ENCODE results near the gene SCAMP4. TPM values are rescaled to one million over a fixed set of nuclear protein-coding genes. Genes with fewer than 3 reads are reported as not detected.

SCAMP4 gene
- total RNA-seq, 1 donor from 2014 or later = 76.9 TPM

DNA sequence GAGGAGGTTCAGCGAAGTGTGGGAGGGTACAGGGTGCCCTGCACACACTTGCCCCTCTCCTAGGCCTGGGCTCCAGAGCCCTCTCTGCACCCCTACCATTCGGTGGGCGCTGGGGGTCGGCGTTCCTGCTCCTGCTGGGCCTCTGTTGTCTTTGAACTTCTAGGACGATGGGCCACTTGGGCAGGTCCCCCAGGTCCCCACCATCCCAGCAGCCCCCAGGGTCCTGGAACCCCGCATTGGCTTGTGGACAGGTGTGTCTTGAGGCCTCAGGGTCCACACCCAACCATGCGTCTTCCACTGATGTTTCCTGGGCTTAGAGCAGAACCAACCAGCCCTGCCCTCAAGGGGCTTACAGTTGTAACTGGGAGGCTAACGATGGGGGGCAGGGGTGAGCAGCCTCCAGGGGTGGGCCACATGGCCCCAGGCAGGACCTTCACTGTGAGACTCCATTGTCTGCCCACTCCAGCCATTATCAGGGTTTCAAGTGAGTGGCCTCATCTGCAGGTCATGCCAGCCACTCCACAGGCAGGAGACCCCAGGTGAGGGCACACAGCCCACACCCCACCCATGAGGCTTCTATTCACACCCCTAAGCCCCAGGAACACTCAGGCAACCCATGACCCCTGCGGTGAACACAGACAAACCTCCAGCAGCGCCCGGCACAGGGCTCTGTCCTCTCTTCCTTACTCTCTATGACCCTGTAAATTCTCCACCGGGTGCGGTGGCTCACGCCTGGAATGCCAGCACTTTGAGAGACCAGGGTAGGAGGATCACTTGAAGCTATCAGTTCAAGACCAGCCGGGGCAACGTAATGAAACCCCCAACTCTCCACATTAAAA, 39.8 kb upstream of the SCAMP4 start:
- H3K27me3 Mint-ChIP-seq = peaks cover 15% of the 10 kb centered on the region
- peak overlapping the region; percentile 79 for H3K4me3 Mint-ChIP-seq
- peaks cover 7% of the 10 kb centered on the region for H3K4me1 Mint-ChIP-seq (ENCODE audit: unreplicated experiment)
- TF ChIP-seq, protein P1, sequence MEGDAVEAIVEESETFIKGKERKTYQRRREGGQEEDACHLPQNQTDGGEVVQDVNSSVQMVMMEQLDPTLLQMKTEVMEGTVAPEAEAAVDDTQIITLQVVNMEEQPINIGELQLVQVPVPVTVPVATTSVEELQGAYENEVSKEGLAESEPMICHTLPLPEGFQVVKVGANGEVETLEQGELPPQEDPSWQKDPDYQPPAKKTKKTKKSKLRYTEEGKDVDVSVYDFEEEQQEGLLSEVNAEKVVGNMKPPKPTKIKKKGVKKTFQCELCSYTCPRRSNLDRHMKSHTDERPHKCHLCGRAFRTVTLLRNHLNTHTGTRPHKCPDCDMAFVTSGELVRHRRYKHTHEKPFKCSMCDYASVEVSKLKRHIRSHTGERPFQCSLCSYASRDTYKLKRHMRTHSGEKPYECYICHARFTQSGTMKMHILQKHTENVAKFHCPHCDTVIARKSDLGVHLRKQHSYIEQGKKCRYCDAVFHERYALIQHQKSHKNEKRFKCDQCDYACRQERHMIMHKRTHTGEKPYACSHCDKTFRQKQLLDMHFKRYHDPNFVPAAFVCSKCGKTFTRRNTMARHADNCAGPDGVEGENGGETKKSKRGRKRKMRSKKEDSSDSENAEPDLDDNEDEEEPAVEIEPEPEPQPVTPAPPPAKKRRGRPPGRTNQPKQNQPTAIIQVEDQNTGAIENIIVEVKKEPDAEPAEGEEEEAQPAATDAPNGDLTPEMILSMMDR (conservative IDR thresholded peaks at IDR 0.05) = no peak
- no peak for DNase-seq (ENCODE audit: extremely low spot score, unreplicated experiment)
- H3K36me3 Mint-ChIP-seq = no peaks in the 10 kb centered on the region
- no peaks in the 10 kb centered on the region for H3K9me3 Mint-ChIP-seq
- no peak overlapping the region for H3K27ac Mint-ChIP-seq

DNA sequence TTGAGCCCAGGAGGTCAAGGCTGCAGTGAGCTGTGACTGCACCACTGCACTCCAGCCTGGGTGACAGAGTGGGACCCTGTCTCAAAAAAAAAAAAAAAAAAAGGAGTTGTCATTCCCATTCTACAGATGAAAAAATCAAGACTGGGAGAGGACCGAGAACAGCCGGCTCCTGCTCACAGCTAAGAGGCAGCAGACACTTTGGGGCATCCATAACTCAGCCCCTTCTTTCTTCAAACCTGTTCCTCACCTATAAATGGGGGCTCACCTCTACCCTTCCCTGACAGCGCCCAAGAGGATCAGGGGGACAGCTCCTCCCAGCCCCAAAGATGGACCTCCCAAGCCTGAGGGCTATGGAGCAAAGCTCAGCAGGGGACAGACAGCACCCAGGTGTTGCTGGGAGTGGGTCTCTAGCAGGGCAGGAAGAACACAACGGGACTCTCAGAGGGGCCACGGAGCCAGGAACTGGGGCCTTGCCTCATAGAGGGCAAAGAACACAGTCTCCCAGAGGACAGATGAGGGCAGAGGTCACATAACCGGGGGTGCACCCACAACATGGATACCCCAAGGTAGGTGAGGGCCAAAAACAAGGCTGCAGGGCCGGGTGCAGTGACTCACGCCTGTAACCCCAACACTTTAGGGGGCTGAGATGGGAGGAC, 38.4 kb upstream of the SCAMP4 start:
- DNase-seq (ENCODE audit: extremely low spot score, unreplicated experiment) = no peak
- TF ChIP-seq, protein P1 (conservative IDR thresholded peaks at IDR 0.05) = no peak
- H3K27ac Mint-ChIP-seq = no peak overlapping the region
- peaks cover under 1% of the 10 kb centered on the region for H3K4me1 Mint-ChIP-seq (ENCODE audit: unreplicated experiment)
- H3K9me3 Mint-ChIP-seq = no peaks in the 10 kb centered on the region
- H3K36me3 Mint-ChIP-seq = no peaks in the 10 kb centered on the region
- H3K4me3 Mint-ChIP-seq = no peak overlapping the region
- peaks cover 7% of the 10 kb centered on the region for H3K27me3 Mint-ChIP-seq

DNA sequence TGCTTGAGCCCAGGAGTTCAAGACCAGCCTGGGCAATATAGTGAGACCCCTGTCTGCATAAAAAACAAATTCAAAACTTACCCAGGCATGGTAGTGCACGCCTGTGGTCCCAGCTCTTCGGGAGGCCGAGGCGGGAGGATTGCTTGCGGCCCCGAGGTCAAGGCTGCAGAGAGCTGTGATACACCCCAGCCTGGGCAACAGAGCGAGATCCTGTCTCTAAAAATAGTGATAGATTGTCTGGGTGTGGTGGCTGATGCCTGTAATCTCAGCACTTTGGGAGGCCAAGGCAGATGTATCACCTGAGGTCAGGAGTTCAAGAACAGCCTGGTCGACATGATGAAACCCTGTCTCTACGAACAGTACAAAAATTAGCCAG, 37.9 kb upstream of the SCAMP4 start:
- peaks cover 2% of the 10 kb centered on the region for H3K27me3 Mint-ChIP-seq
- DNase-seq (ENCODE audit: extremely low spot score, unreplicated experiment) = no peak
- no peak overlapping the region for H3K27ac Mint-ChIP-seq
- no peaks in the 10 kb centered on the region for H3K36me3 Mint-ChIP-seq
- H3K9me3 Mint-ChIP-seq = no peaks in the 10 kb centered on the region
- peak overlapping the region; percentile 39 for H3K4me3 Mint-ChIP-seq
- H3K4me1 Mint-ChIP-seq (ENCODE audit: unreplicated experiment) = no peaks in the 10 kb centered on the region
- TF ChIP-seq, protein P1 (conservative IDR thresholded peaks at IDR 0.05) = no peak

DNA sequence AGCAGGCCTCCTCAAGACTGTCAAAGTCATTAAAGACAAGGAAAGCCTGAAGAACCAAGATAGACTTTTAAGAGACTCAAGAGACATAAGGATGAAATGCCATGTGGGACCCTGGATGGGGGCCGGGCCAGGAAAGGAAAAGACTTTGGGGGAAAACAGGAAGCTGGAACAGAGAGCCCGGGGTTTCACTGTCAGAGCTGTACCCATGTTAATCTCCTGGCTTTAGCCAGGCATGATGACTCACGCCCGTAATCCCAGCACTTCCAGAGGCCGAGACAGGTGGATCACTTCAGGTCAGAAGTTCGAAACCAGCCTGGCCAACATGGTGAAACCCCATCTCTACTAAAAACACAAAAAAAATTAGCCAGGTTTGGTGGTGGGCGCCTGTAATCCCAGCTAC, 36.2 kb upstream of the SCAMP4 start:
- DNase-seq (ENCODE audit: extremely low spot score, unreplicated experiment) = no peak
- no peaks in the 10 kb centered on the region for H3K9me3 Mint-ChIP-seq
- H3K27ac Mint-ChIP-seq = no peak overlapping the region
- H3K36me3 Mint-ChIP-seq = no peaks in the 10 kb centered on the region
- H3K4me1 Mint-ChIP-seq (ENCODE audit: unreplicated experiment) = peaks cover 3% of the 10 kb centered on the region
- H3K27me3 Mint-ChIP-seq = no peaks in the 10 kb centered on the region
- no peak overlapping the region for H3K4me3 Mint-ChIP-seq
- TF ChIP-seq, protein P1 (conservative IDR thresholded peaks at IDR 0.05) = no peak

DNA sequence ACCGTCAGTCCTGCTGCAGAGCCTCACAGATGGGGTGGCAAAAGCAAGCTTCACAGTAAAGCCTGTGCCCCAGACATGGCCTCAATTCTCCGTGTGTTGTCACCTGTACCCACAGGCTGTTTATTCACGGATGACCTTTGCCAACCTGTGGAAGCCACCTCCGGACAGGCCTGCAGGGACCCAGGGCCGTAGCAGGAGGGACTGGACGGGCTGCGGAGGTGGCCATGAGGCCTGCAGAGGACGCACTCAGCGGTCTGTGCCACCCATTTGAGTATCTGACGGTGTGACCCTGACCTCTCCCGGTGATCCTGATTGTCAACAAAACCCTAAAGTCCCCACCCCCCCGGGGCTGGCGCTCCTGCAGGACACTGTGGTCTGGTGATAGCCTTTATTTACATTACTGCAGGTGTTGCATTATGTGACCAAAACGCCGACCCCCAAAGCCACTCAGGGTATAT, 34.0 kb upstream of the SCAMP4 start:
- no peak for DNase-seq (ENCODE audit: extremely low spot score, unreplicated experiment)
- no peaks in the 10 kb centered on the region for H3K36me3 Mint-ChIP-seq
- no peaks in the 10 kb centered on the region for H3K9me3 Mint-ChIP-seq
- H3K4me3 Mint-ChIP-seq = no peak overlapping the region
- TF ChIP-seq, protein P1 (conservative IDR thresholded peaks at IDR 0.05) = no peak
- no peak overlapping the region for H3K27ac Mint-ChIP-seq
- H3K4me1 Mint-ChIP-seq (ENCODE audit: unreplicated experiment) = peaks cover 16% of the 10 kb centered on the region
- H3K27me3 Mint-ChIP-seq = no peaks in the 10 kb centered on the region

All from type B pancreatic cell (in vitro differentiated cells).